Measurements from ENCODE around the gene CCDC83. TPM values are rescaled to one million over a fixed set of nuclear protein-coding genes. Genes with fewer than 3 reads are reported as not detected.
A peak's percentile ranks its signal among the peaks of the same experiment; 100 is the strongest.

The CCDC83 gene
- total RNA-seq, 4 donors from 2014 or later = not detected

GRCh38 chr11:85934596-85935169, 79.5 kb downstream of the CCDC83 start:
- H3K27me3 ChIP-seq = peaks cover 3% of the 10 kb centered on the region
- H3K36me3 ChIP-seq = no peaks in the 10 kb centered on the region
- no peak overlapping the region for H3K27ac ChIP-seq
- no peak for DNase-seq (ENCODE audit: low spot score in 2 of 2)
- H3K4me1 ChIP-seq = no peaks in the 10 kb centered on the region
- H3K4me3 ChIP-seq = peak overlapping the region; percentile 19
- no peak for TF ChIP-seq CTCF (IDR thresholded peaks at IDR 0.05)
- no peak for TF ChIP-seq POLR2A (IDR thresholded peaks at IDR 0.05)
- TF ChIP-seq EP300 (IDR thresholded peaks at IDR 0.05) = no peak
- TF ChIP-seq POLR2AphosphoS5 (IDR thresholded peaks at IDR 0.05) = no peak
- 53% methylated on average over 13 of the region's 47 CpGs for WGBS
- H3K9me3 ChIP-seq = no peaks in the 10 kb centered on the region

GRCh38 chr11:85935751-85936150, 80.6 kb downstream of the CCDC83 start:
- DNase-seq (ENCODE audit: low spot score in 2 of 2) = no peak
- Histone ChIP-seq H3K4me1 (no peaks in the 10 kb centered on the region), H3K4me3 (no peak overlapping the region), H3K27me3 (peaks cover 3% of the 10 kb centered on the region), H3K27ac (no peak overlapping the region), H3K36me3 (no peaks in the 10 kb centered on the region), H3K9me3 (no peaks in the 10 kb centered on the region)
- WGBS = 97% methylated on average over 10 of the region's 10 CpGs
- TF ChIP-seq EP300 (IDR thresholded peaks at IDR 0.05) = no peak
- no peak for TF ChIP-seq POLR2A (IDR thresholded peaks at IDR 0.05)
- TF ChIP-seq POLR2AphosphoS5 (IDR thresholded peaks at IDR 0.05) = no peak
- TF ChIP-seq CTCF (IDR thresholded peaks at IDR 0.05) = no peak

- TF ChIP-seq POLR2A (IDR thresholded peaks at IDR 0.05) = no peak
- TF ChIP-seq EP300 (IDR thresholded peaks at IDR 0.05) = no peak
- no peak for TF ChIP-seq POLR2AphosphoS5 (IDR thresholded peaks at IDR 0.05)
- no peak for TF ChIP-seq CTCF (IDR thresholded peaks at IDR 0.05)
- no peak overlapping the region for H3K27ac ChIP-seq
- H3K9me3 ChIP-seq = no peaks in the 10 kb centered on the region
- DNase-seq (ENCODE audit: low spot score in 2 of 2) = no peak
- no peaks in the 10 kb centered on the region for H3K4me1 ChIP-seq
- no peaks in the 10 kb centered on the region for H3K36me3 ChIP-seq
- peaks cover 3% of the 10 kb centered on the region for H3K27me3 ChIP-seq
- H3K4me3 ChIP-seq = no peak overlapping the region
- 94% methylated on average over 1 of the region's 1 CpG for WGBS
Measured at GRCh38 chr11:85937835-85938234, 82.7 kb downstream of the CCDC83 start.

- Histone ChIP-seq H3K36me3 (no peaks in the 10 kb centered on the region), H3K4me1 (no peaks in the 10 kb centered on the region), H3K4me3 (no peak overlapping the region), H3K9me3 (no peaks in the 10 kb centered on the region), H3K27me3 (no peaks in the 10 kb centered on the region), H3K27ac (no peak overlapping the region)
- no peak for TF ChIP-seq POLR2A (IDR thresholded peaks at IDR 0.05)
- no peak for TF ChIP-seq CTCF (IDR thresholded peaks at IDR 0.05)
- 70% methylated on average over 4 of the region's 4 CpGs for WGBS
- no peak for DNase-seq (ENCODE audit: low spot score in 2 of 2)
Measured at GRCh38 chr11:85939099-85940015, 84.2 kb downstream of the CCDC83 start.

GRCh38 chr11:85941380-85941973, 86.3 kb downstream of the CCDC83 start:
- Histone ChIP-seq H3K9me3 (no peaks in the 10 kb centered on the region), H3K36me3 (no peaks in the 10 kb centered on the region), H3K27me3 (no peaks in the 10 kb centered on the region), H3K4me1 (no peaks in the 10 kb centered on the region), H3K4me3 (no peak overlapping the region), H3K27ac (no peak overlapping the region)
- 68% methylated on average over 6 of the region's 6 CpGs for WGBS
- no peak for TF ChIP-seq EP300 (IDR thresholded peaks at IDR 0.05)
- TF ChIP-seq POLR2AphosphoS5 (IDR thresholded peaks at IDR 0.05) = no peak
- TF ChIP-seq CTCF (IDR thresholded peaks at IDR 0.05) = peak; percentile 14 to 28
- no peak for TF ChIP-seq POLR2A (IDR thresholded peaks at IDR 0.05)
- DNase-seq (ENCODE audit: low spot score in 2 of 2) = no peak
